ENCODE data around the gene COX7A2.

GRCh38 chr6:75188221-75188925, 55.2 kb downstream of the COX7A2 start:
- TF ChIP-seq CTCF (optimal IDR thresholded peaks at IDR 0.05 in 1 of 3, IDR thresholded peaks at IDR 0.05 in 1 of 3, conservative IDR thresholded peaks at IDR 0.05 in 1 of 3; ENCODE audit: extremely low read depth in 1 of 3, insufficient read depth in 2 of 3, low read length in 3 of 3): no peak
- no peak for TF ChIP-seq EZH2 (IDR thresholded peaks at IDR 0.05; ENCODE audit: low read length)

All from keratinocyte (primary cell).